A673 (cell line): ENCODE results near the gene DNMBP. TPM values are rescaled to one million over a fixed set of nuclear protein-coding genes. Genes with fewer than 3 reads are reported as not detected.
"Not testable (repeated sequence)": the region's sequence is repeated elsewhere in the genome, so short reads cannot be mapped to it uniquely, and the experiment has no call there.

Source experiments
- BruUV-seq: library from RNA; stranded (reverse); fragments of 400-500 nt; replicated peaks from 2 replicates; lab custom pipeline; 2021; lab: Mats Ljungman, UMichigan
- CTCF ChIA-PET: fragments of 300-600 bp; sonication (Branson Sonifier 250); formaldehyde crosslinking; loops from one replicate; lab custom pipeline; 2022; ENCODE audit warnings: antibody characterized with exemption; lab: Charles Lee
- POLR2A ChIA-PET: fragments of 300-600 bp; sonication (Branson Sonifier 250); formaldehyde crosslinking; loops from one replicate; lab custom pipeline; 2022; ENCODE audit warnings: antibody characterized with exemption; ENCODE audit not compliant: low non-redundant PET; lab: Charles Lee
- DNase-seq: peaks from one replicate; pipeline ENCODE4 v3.0.0-alpha.2; 2015; ENCODE audit warnings: low spot score
- H3K27ac ChIP-seq: fragments of 200-600 bp; sonication (generic); 2 replicates; pipeline ENCODE4 v1.5.1; 2016; ENCODE audit warnings: mixed run types, low read depth, mild to moderate bottlenecking, mixed read lengths, antibody characterized with exemption, low read length; ENCODE audit not compliant: poor library complexity, severe bottlenecking
- H3K27me3 ChIP-seq: fragments of 200-600 bp; sonication (generic); replicated peaks from 2 replicates; pipeline ENCODE4 v1.6.1; 2017; ENCODE audit warnings: mixed run types, low read depth, mild to moderate bottlenecking, mixed read lengths, antibody characterized with exemption, low read length; ENCODE audit not compliant: insufficient read depth, poor library complexity
- H3K36me3 ChIP-seq: fragments of 200-600 bp; sonication (generic); 2 replicates; pipeline ENCODE4 v1.6.1; 2016; ENCODE audit warnings: mixed run types, mild to moderate bottlenecking, mixed read lengths, antibody characterized with exemption, low read length; ENCODE audit not compliant: insufficient read depth, poor library complexity, severe bottlenecking
- H3K4me1 ChIP-seq: fragments of 200-600 bp; sonication (generic); 2 replicates; pipeline ENCODE4 v1.6.1; 2017; ENCODE audit warnings: mixed run types, mild to moderate bottlenecking, mixed read lengths, antibody characterized with exemption, low read length; ENCODE audit not compliant: insufficient read depth, poor library complexity, severe bottlenecking
- H3K4me3 ChIP-seq: fragments of 200-600 bp; sonication (generic); 2 replicates; pipeline ENCODE4 v1.5.1; 2016; ENCODE audit warnings: low read depth, mixed run types, mild to moderate bottlenecking, mixed read lengths, low read length; ENCODE audit not compliant: poor library complexity, severe bottlenecking
- H3K9me3 ChIP-seq: fragments of 200-600 bp; sonication (generic); 2 replicates; pipeline ENCODE4 v1.6.1; 2016; ENCODE audit warnings: mixed run types, low read depth, mild to moderate bottlenecking, mixed read lengths, antibody characterized with exemption, low read length; ENCODE audit not compliant: poor library complexity, severe bottlenecking
- CTCF ChIP-seq: fragments of 300-800, 200-600 bp; sonication (generic); conservative IDR thresholded peaks from 2 replicates; pipeline ENCODE4 v1.5.1; 2017; ENCODE audit warnings: low read depth, mild to moderate bottlenecking, antibody characterized with exemption, low read length, moderate library complexity, mixed read lengths
- EZH2 ChIP-seq: fragments of 200-600 bp; sonication (generic); IDR thresholded peaks from 2 replicates; pipeline ENCODE4 v1.6.1; 2017; ENCODE audit warnings: borderline replicate concordance, low read depth, mild to moderate bottlenecking, mixed read lengths, antibody characterized with exemption, low read length; ENCODE audit not compliant: poor library complexity, severe bottlenecking
- intact Hi-C: fragments of 100-400 bp; cut with micrococcal nuclease; formaldehyde crosslinking; loops from one replicate; pipeline ENCODE4 v1.10.0; 2022; ENCODE audit not compliant: unreplicated experiment
- total RNA-seq: library from RNA; stranded (reverse); gene quantifications from 2 replicates; pipeline ENCODE4 v1.2.3, GENCODE V29; 2021

Gene DNMBP
- total RNA-seq, 1 experiment from 2014 or later, result 28.0 TPM

- POLR2A ChIA-PET, result no interaction called here
- intact Hi-C loops, result no loop called here
- H3K36me3 ChIP-seq, result peaks cover under 1% of the 10 kb centered on the region
- no peaks in the 10 kb centered on the region for H3K9me3 ChIP-seq
- H3K4me3 ChIP-seq, result no peak overlapping the region
- no peaks in the 10 kb centered on the region for H3K27me3 ChIP-seq
- no TSS peak for BruUV-seq
- peak; percentile 72 for DNase-seq
- CTCF ChIA-PET, result no interaction called here
- TF ChIP-seq CTCF (no peak), EZH2 (no peak)
- peak overlapping the region; percentile 37 for H3K27ac ChIP-seq
- no peaks in the 10 kb centered on the region for H3K4me1 ChIP-seq
Observed at GRCh38 chr10:99870123-99870730, 139.5 kb downstream of the DNMBP start.

- H3K36me3 ChIP-seq, result no peaks in the 10 kb centered on the region
- H3K9me3 ChIP-seq, result no peaks in the 10 kb centered on the region
- POLR2A ChIA-PET, result no interaction called here
- intact Hi-C loops, result no loop called here
- no peak overlapping the region for H3K4me3 ChIP-seq
- peak; percentile 31 for DNase-seq
- TF ChIP-seq CTCF (no peak), EZH2 (no peak)
- no peaks in the 10 kb centered on the region for H3K27me3 ChIP-seq
- CTCF ChIA-PET, result no interaction called here
- no TSS peak for BruUV-seq
- H3K27ac ChIP-seq, result peak overlapping the region; percentile 37
- H3K4me1 ChIP-seq, result no peaks in the 10 kb centered on the region
Observed at GRCh38 chr10:99869581-99870122, 140.1 kb downstream of the DNMBP start.

- H3K27me3 ChIP-seq, H3K4me3 ChIP-seq, H3K4me1 ChIP-seq, H3K9me3 ChIP-seq, BruUV-seq, CTCF ChIA-PET, H3K36me3 ChIP-seq, intact Hi-C loops, DNase-seq, H3K27ac ChIP-seq, POLR2A ChIA-PET: not testable (repeated sequence)
Observed at GRCh38 chr10:99867250-99867649, 142.5 kb downstream of the DNMBP start.

- H3K9me3 ChIP-seq, intact Hi-C loops, BruUV-seq, H3K27me3 ChIP-seq, CTCF ChIA-PET, H3K4me1 ChIP-seq, H3K4me3 ChIP-seq, POLR2A ChIA-PET, H3K36me3 ChIP-seq: not testable (repeated sequence)
- H3K27ac ChIP-seq, result peak overlapping the region; percentile 80
- peak; percentile 92 for DNase-seq
Observed at GRCh38 chr10:99863535-99864240, 146.1 kb downstream of the DNMBP start.
